OCI-M2 (cell line): Measurements from ENCODE around the gene TEX261.

Experiments used
- DNase-seq: peaks from one replicate; lab custom pipeline; 2025; ENCODE audit not compliant: unreplicated experiment; lab: John Stamatoyannopoulos, UW

TEX261 gene

DNA sequence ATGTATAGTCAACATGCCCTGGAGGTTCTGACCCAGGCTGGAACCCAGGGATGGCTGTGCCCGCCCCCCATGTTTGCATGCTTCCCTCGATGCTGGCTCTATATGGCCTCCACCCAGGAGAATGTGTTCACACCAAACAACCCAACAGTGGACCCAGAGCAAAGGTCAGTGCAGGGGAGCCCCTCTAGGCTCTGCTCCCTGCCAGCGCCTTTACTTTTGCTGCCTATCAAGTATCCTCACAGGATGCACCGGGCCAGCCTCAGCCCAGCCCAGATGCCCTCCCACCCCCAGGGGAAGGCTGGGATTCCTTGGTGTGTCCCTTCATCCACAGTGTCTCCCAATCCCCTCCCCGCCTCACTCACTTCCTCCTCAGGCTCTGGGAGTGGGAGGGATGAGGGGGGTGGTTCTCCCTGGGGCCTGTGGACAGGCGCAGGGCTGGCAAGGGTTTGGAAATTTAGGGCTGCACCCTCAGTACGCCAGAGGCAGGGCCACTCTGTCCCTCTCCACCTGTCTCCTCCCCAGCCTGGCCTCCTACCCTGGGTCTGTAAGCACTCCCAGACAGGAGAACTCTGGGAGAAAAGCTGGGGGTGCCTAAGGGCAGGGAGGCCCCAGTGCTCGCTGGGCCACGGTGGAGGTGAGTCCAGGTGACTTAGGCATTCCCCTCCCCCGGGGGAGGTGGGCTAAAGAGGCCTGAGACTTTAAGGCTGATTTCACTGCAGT, 56.6 kb downstream of the TEX261 start:
- no peak for DNase-seq

DNA sequence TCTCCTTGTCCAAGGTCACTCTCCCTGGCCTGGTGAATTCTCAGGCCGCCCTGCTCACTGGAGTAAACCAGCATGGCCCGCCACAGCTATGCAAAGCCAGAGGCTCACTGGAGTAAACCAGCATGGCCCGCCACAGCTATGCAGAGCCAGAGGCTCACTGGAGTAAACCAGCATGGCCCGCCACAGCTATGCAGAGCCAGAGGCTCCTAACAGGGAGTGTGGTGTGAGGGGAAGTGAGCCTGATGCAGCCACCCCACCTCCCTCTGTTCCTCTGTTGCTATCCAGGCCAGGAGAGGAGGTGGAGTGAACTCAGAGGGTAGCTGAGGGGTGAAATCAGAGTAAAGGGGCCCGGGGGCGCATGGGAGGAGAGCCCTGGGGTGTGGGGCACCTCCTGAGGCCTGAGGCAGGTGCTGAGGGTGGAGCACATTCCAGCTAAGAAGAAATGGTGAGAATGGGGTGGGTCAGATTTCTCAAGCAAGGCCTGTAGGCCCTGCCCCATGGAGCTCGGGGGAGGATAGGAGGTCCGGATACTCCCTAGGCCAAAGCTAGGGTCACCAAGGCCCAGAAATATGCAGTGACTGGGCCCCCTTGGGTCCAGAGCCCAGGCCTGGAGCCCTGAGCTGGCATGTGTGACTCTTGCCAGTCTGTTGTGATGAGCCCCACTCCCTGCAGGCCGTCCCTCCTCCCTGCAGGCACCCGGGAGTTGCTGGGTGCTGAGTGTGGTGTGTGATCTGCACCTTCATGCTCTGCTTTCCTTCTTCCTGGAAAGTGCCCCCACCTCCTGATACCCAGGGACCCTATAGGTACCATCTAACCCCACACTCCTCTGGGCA, 57.5 kb downstream of the TEX261 start:
- no peak for DNase-seq

DNA sequence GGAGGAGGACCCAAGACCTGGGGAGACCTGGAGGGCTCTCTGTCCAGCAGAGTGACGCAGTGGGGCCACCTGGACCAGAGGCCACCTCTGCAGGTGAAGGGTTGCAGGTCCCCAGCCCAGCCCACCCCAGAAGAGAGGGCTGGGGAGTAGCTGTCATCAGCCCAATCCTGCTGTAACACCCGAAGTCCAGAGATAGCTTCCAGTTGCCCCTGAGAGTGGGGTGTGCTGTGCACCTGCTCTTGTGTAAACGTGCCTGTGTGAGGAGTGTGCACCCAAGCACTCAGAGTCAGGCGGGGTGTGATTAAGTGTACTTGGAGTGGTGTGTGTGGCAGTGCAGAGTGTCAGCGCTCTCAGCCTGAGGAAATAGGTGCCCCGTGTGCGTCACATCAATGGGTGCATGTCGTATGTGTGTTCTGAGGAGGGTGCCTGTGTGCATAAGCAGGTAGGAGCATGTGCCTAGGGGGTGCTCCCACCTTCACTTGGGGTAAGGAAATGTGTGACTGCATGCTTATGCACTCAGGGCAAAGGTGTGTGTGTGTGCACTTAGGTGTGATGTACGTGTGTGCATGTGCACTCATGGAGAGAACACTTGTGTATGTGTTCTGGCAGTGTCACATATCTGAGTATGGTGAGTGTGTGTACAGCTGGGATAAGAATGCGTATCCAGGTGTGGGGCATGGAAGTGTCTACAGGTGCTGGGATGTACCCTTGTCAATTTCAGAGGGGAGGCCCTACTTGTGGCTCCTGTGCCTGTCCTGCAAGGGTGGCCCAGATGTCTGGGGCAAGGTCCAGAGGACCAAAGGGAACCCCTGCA, 58.3 kb downstream of the TEX261 start:
- DNase-seq = no peak
